GM23338 (cell line): ENCODE results near the gene ERVMER34-1.

Experiments
- CREB1 ChIP-seq: fragments of 250-450 bp; sonication (Bioruptor Pico); IDR thresholded peaks from 2 replicates; pipeline ENCODE4 v1.5.0; 2020; ENCODE audit warnings: low read depth, mild to moderate bottlenecking, moderate library complexity
- CTCF ChIP-seq, 2 experiments: fragments of 200-600 bp in 1 of 2; sonication (generic) in 1 of 2; conservative IDR thresholded peaks; 2 replicates each; pipeline versions ENCODE4 v1.5.1 to v1.6.1; 2016 to 2017; ENCODE audit warnings: antibody characterized with exemption in 2 of 2, low read depth in 2 of 2, mild to moderate bottlenecking in 2 of 2, moderate library complexity in 1 of 2
- EZH2 ChIP-seq: fragments of 200-600 bp; sonication (generic); IDR thresholded peaks from one replicate; pipeline ENCODE4 v1.8.0; 2017; ENCODE audit warnings: antibody characterized with exemption, mild to moderate bottlenecking, low read depth; ENCODE audit not compliant: unreplicated experiment
- EZH2phosphoT487 ChIP-seq: fragments of 200-600 bp; sonication (generic); IDR thresholded peaks from one replicate; pipeline ENCODE4 v1.8.1; 2018; ENCODE audit warnings: antibody characterized with exemption; ENCODE audit not compliant: unreplicated experiment
- JUNB ChIP-seq: IDR thresholded peaks from one replicate; pipeline ENCODE4 v1.6.1; 2016; ENCODE audit warnings: antibody characterized with exemption; ENCODE audit not compliant: unreplicated experiment
- POLR2AphosphoS5 ChIP-seq: IDR thresholded peaks from 2 replicates; pipeline ENCODE4 v1.6.1; 2016; ENCODE audit warnings: antibody characterized with exemption, low read depth
- REST ChIP-seq: IDR thresholded peaks from one replicate; pipeline ENCODE4 v1.6.1; 2018; ENCODE audit warnings: antibody characterized with exemption; ENCODE audit not compliant: unreplicated experiment
- ZNF114 ChIP-seq: fragments of 250-450 bp; sonication (Bioruptor Pico); IDR thresholded peaks from 2 replicates; pipeline ENCODE4 v1.5.0; 2020; ENCODE audit warnings: mild to moderate bottlenecking, moderate library complexity

- TF ChIP-seq REST (no peak), CTCF (conservative IDR thresholded peaks at IDR 0.05; ENCODE audit: low read depth in 2 of 2) (no peak), POLR2AphosphoS5 (0 out of 2 replicates have a peak, but pooled peaks have one; percentile 27), EZH2phosphoT487 (no peak), EZH2 (no peak), CREB1 (CRISPR knock-in tag) (no peak), ZNF114 (no peak), JUNB (no peak)
Observed at GRCh38 chr4:52713456-52713937, 37.7 kb downstream of the ERVMER34-1 start.
